ENCODE results near the gene ISM1. TPM values are rescaled to one million over a fixed set of nuclear protein-coding genes. Genes with fewer than 3 reads are reported as not detected.

The ISM1 gene
- polyA plus RNA-seq, 1 donor from 2014 or later: not detected

DNA sequence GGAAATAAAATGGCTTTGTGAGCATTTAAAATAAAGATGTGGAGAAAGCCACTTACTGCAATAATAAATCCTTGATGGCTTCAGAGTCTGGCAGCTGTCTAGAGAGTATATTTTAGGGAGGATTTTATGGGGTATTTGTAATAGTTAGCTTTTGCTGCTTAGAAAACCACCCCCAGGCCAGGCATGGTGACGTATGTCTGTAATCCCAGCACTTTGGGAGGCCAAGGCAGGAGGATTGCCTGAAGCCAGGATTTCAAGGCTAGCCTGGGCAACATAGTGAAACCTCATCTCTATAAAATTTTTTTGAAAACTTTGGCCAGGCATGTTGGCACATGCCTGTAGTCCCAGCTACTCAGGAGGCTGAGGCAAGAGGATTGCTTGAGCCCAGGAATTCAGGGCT, 63.8 kb downstream of the ISM1 start:
- H3K9me3 ChIP-seq (ENCODE audit: low read length): no peaks in the 10 kb centered on the region
- no peak overlapping the region for H2AFZ ChIP-seq (ENCODE audit: low read depth, low read length)
- H3K9me2 ChIP-seq (ENCODE audit: insufficient read depth, low read length): no peaks in the 10 kb centered on the region
- H3K4me3 ChIP-seq (ENCODE audit: low read length): no peak overlapping the region
- H3K27ac ChIP-seq (ENCODE audit: low read length): no peak overlapping the region
- no peak overlapping the region for H3K4me2 ChIP-seq (ENCODE audit: low read length)
- TF ChIP-seq MXI1 (conservative IDR thresholded peaks at IDR 0.05; ENCODE audit: poor library complexity, severe bottlenecking) (no peak), EZH2 (IDR thresholded peaks at IDR 0.05; ENCODE audit: borderline replicate concordance, insufficient read depth, low read length, poor library complexity, severe bottlenecking) (no peak), POLR2AphosphoS5 (IDR thresholded peaks at IDR 0.05) (no peak), CTCF (IDR thresholded peaks at IDR 0.05; ENCODE audit: poor library complexity, severe bottlenecking) (no peak), EP300 (conservative IDR thresholded peaks at IDR 0.05; ENCODE audit: poor library complexity, severe bottlenecking) (no peak), TAF1 (IDR thresholded peaks at IDR 0.05; ENCODE audit: low read depth) (no peak), SMC3 (conservative IDR thresholded peaks at IDR 0.05; ENCODE audit: poor library complexity) (no peak), RAD21 (conservative IDR thresholded peaks at IDR 0.05) (no peak)
- TF ChIP-seq, protein P1, sequence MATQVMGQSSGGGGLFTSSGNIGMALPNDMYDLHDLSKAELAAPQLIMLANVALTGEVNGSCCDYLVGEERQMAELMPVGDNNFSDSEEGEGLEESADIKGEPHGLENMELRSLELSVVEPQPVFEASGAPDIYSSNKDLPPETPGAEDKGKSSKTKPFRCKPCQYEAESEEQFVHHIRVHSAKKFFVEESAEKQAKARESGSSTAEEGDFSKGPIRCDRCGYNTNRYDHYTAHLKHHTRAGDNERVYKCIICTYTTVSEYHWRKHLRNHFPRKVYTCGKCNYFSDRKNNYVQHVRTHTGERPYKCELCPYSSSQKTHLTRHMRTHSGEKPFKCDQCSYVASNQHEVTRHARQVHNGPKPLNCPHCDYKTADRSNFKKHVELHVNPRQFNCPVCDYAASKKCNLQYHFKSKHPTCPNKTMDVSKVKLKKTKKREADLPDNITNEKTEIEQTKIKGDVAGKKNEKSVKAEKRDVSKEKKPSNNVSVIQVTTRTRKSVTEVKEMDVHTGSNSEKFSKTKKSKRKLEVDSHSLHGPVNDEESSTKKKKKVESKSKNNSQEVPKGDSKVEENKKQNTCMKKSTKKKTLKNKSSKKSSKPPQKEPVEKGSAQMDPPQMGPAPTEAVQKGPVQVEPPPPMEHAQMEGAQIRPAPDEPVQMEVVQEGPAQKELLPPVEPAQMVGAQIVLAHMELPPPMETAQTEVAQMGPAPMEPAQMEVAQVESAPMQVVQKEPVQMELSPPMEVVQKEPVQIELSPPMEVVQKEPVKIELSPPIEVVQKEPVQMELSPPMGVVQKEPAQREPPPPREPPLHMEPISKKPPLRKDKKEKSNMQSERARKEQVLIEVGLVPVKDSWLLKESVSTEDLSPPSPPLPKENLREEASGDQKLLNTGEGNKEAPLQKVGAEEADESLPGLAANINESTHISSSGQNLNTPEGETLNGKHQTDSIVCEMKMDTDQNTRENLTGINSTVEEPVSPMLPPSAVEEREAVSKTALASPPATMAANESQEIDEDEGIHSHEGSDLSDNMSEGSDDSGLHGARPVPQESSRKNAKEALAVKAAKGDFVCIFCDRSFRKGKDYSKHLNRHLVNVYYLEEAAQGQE (IDR thresholded peaks at IDR 0.05; ENCODE audit: borderline replicate concordance): no peak
- no peaks in the 10 kb centered on the region for H3F3A ChIP-seq (ENCODE audit: insufficient read depth, low read length, poor library complexity, severe bottlenecking)
- H3K9ac ChIP-seq (ENCODE audit: low read length): no peak overlapping the region
- no peaks in the 10 kb centered on the region for H3K27me3 ChIP-seq (ENCODE audit: insufficient read depth, low read depth, low read length)
- no peaks in the 10 kb centered on the region for H4K20me1 ChIP-seq (ENCODE audit: insufficient read depth)
- no peaks in the 10 kb centered on the region for H3K79me2 ChIP-seq (replicated peaks; ENCODE audit: insufficient read depth, low read length)
- no peaks in the 10 kb centered on the region for H3K36me3 ChIP-seq (ENCODE audit: insufficient read depth, low read length)

GRCh38 chr20:13285408-13285807, 64.3 kb downstream of the ISM1 start:
- H4K20me1 ChIP-seq (ENCODE audit: insufficient read depth): no peaks in the 10 kb centered on the region
- TF ChIP-seq, protein P1 (IDR thresholded peaks at IDR 0.05; ENCODE audit: borderline replicate concordance): no peak
- no peak for TF ChIP-seq EZH2 (IDR thresholded peaks at IDR 0.05; ENCODE audit: borderline replicate concordance, insufficient read depth, low read length, poor library complexity, severe bottlenecking)
- TF ChIP-seq MXI1 (conservative IDR thresholded peaks at IDR 0.05; ENCODE audit: poor library complexity, severe bottlenecking): no peak
- no peak for TF ChIP-seq EP300 (conservative IDR thresholded peaks at IDR 0.05; ENCODE audit: poor library complexity, severe bottlenecking)
- no peak for TF ChIP-seq SMC3 (conservative IDR thresholded peaks at IDR 0.05; ENCODE audit: poor library complexity)
- TF ChIP-seq TAF1 (IDR thresholded peaks at IDR 0.05; ENCODE audit: low read depth): no peak
- no peak for TF ChIP-seq RAD21 (conservative IDR thresholded peaks at IDR 0.05)
- no peak for TF ChIP-seq CTCF (IDR thresholded peaks at IDR 0.05; ENCODE audit: poor library complexity, severe bottlenecking)
- no peak for TF ChIP-seq POLR2AphosphoS5 (IDR thresholded peaks at IDR 0.05)
- H2AFZ ChIP-seq (ENCODE audit: low read depth, low read length): no peak overlapping the region
- H3K27me3 ChIP-seq (ENCODE audit: insufficient read depth, low read depth, low read length): no peaks in the 10 kb centered on the region
- no peaks in the 10 kb centered on the region for H3K9me3 ChIP-seq (ENCODE audit: low read length)
- H3K4me2 ChIP-seq (ENCODE audit: low read length): no peak overlapping the region
- no peaks in the 10 kb centered on the region for H3K9me2 ChIP-seq (ENCODE audit: insufficient read depth, low read length)
- no peak overlapping the region for H3K9ac ChIP-seq (ENCODE audit: low read length)
- H3K36me3 ChIP-seq (ENCODE audit: insufficient read depth, low read length): no peaks in the 10 kb centered on the region
- H3K27ac ChIP-seq (ENCODE audit: low read length): no peak overlapping the region
- no peak overlapping the region for H3K4me3 ChIP-seq (ENCODE audit: low read length)
- H3F3A ChIP-seq (ENCODE audit: insufficient read depth, low read length, poor library complexity, severe bottlenecking): no peaks in the 10 kb centered on the region
- H3K79me2 ChIP-seq (replicated peaks; ENCODE audit: insufficient read depth, low read length): no peaks in the 10 kb centered on the region

All from neural cell (in vitro differentiated cells).